GM23248 (cell line): ENCODE data around the gene CHST10. TPM values are rescaled to one million over a fixed set of nuclear protein-coding genes. Genes with fewer than 3 reads are reported as not detected.

Source experiments
- DNase-seq: peaks from one replicate; pipeline ENCODE4 v3.0.0-alpha.2; 2015
- H2AFZ ChIP-seq: fragments of 200-600 bp; sonication (generic); 2 replicates; pipeline ENCODE4 v1.6.1; 2016; ENCODE audit warnings: antibody characterized with exemption
- H3F3A ChIP-seq: fragments of 200-600 bp; sonication (generic); 2 replicates; pipeline ENCODE4 v1.6.1; 2016; ENCODE audit warnings: mild to moderate bottlenecking, antibody characterized with exemption, mixed run types; ENCODE audit not compliant: insufficient read depth
- H3K27ac ChIP-seq: fragments of 200-600 bp; sonication (generic); 2 replicates; pipeline ENCODE4 v1.5.1; 2016; ENCODE audit warnings: mild to moderate bottlenecking
- H3K27me3 ChIP-seq: fragments of 200-600 bp; sonication (generic); replicated peaks from 2 replicates; pipeline ENCODE4 v1.6.1; 2016; ENCODE audit warnings: mild to moderate bottlenecking; ENCODE audit not compliant: insufficient read depth
- H3K36me3 ChIP-seq: fragments of 200-600 bp; sonication (generic); 2 replicates; pipeline ENCODE4 v1.6.1; 2016; ENCODE audit warnings: low read depth, mild to moderate bottlenecking
- H3K4me1 ChIP-seq: fragments of 200-600 bp; sonication (generic); 2 replicates; pipeline ENCODE4 v1.6.1; 2016; ENCODE audit warnings: mild to moderate bottlenecking; ENCODE audit not compliant: insufficient read depth
- H3K4me2 ChIP-seq: fragments of 200-600 bp; sonication (generic); one replicate; pipeline ENCODE4 v1.6.1; 2016; ENCODE audit warnings: mild to moderate bottlenecking; ENCODE audit not compliant: unreplicated experiment
- H3K4me3 ChIP-seq: fragments of 200-600 bp; sonication (generic); 2 replicates; pipeline ENCODE4 v1.5.1; 2016; ENCODE audit warnings: mild to moderate bottlenecking
- H3K79me2 ChIP-seq: fragments of 200-600 bp; sonication (generic); 2 replicates; pipeline ENCODE4 v1.6.1; 2016; ENCODE audit warnings: mild to moderate bottlenecking; ENCODE audit not compliant: insufficient read depth
- H3K9ac ChIP-seq: fragments of 200-600 bp; sonication (generic); 2 replicates; pipeline ENCODE4 v1.6.1; 2016; ENCODE audit warnings: mild to moderate bottlenecking
- H3K9me2 ChIP-seq: fragments of 200-600 bp; sonication (generic); 2 replicates; pipeline ENCODE4 v1.6.1; 2016; ENCODE audit warnings: mixed run types, mild to moderate bottlenecking, moderate library complexity; ENCODE audit not compliant: insufficient read depth
- H3K9me3 ChIP-seq: fragments of 200-600 bp; sonication (generic); one replicate; pipeline ENCODE4 v1.6.1; 2017; ENCODE audit warnings: low read depth
- H4K20me1 ChIP-seq: fragments of 200-600 bp; sonication (generic); 2 replicates; pipeline ENCODE4 v1.6.0; 2016; ENCODE audit not compliant: insufficient read depth
- EZH2 ChIP-seq: fragments of 200-600 bp; sonication (generic); IDR thresholded peaks from 2 replicates; pipeline ENCODE4 v1.6.1; 2018; ENCODE audit warnings: antibody characterized with exemption, mild to moderate bottlenecking; ENCODE audit not compliant: insufficient read depth, poor library complexity, severe bottlenecking
- EZH2phosphoT487 ChIP-seq: fragments of 200-600 bp; sonication (generic); IDR thresholded peaks from 2 replicates; pipeline ENCODE4 v1.6.1; 2018; ENCODE audit warnings: antibody characterized with exemption, moderate library complexity, mild to moderate bottlenecking, low read depth; ENCODE audit not compliant: insufficient read depth
- WGBS, 2 experiments: methylation state at CpG; one replicate each; pipeline ENCODE4 v1.1.6; 2015 to 2017; ENCODE audit warnings: low lambda C conversion rate in 2 of 2, low coverage in 1 of 2; ENCODE audit errors: missing lambda C conversion rate in 2 of 2; 5-methylcytosine and 5-hydroxymethylcytosine counted together
- in situ Hi-C: fragments of 300-500 bp; cut with MboI; formaldehyde crosslinking; loops from 2 replicates; pipeline ENCODE4 v1.15.0; 2020
- polyA plus RNA-seq: library from polyadenylated mRNA; unstranded; fragments of >200 nt; fragmentation: Nextera tagmentation; extraction: Ambion mirVana; gene quantifications from 2 replicates; pipeline ENCODE4 v1.2.1, GENCODE V29; 2016
- total RNA-seq: library from RNA; depleted of rRNA; stranded (reverse); fragments of >200 nt; shearing (Covaris generic); gene quantifications from 2 replicates; pipeline ENCODE4 v1.2.3, GENCODE V29; 2014

The CHST10 gene
- total and polyA plus RNA-seq, 2 experiments from 2014 or later = 4.7 to 6.2 TPM

GRCh38 chr2:100427627-100428258 lies 10.3 kb upstream of the CHST10 start:
- in situ Hi-C loops = no loop called here
- no peaks in the 10 kb centered on the region for H3K9me3 ChIP-seq
- H3K4me1 ChIP-seq = no peaks in the 10 kb centered on the region
- peaks cover 7% of the 10 kb centered on the region; the same call in 1 of the 2 replicates for H3K27me3 ChIP-seq
- H2AFZ ChIP-seq = no peak overlapping the region
- no peaks in the 10 kb centered on the region for H3K79me2 ChIP-seq
- no peaks in the 10 kb centered on the region for H3F3A ChIP-seq
- H4K20me1 ChIP-seq = no peaks in the 10 kb centered on the region
- DNase-seq = peak; percentile 51
- no peak overlapping the region for H3K9ac ChIP-seq
- no peak overlapping the region for H3K4me3 ChIP-seq
- no peaks in the 10 kb centered on the region for H3K36me3 ChIP-seq
- no peaks in the 10 kb centered on the region for H3K9me2 ChIP-seq
- TF ChIP-seq EZH2phosphoT487 (no peak), EZH2 (no peak)
- H3K27ac ChIP-seq = no peak overlapping the region
- no peak overlapping the region for H3K4me2 ChIP-seq
- 38% methylated on average over 11 of the region's 11 CpGs for WGBS, 2 experiments

GRCh38 chr2:100427111-100427510 lies 9.6 kb upstream of the CHST10 start:
- Histone ChIP-seq H3K4me2 (no peak overlapping the region), H3K27ac (no peak overlapping the region), H3K4me1 (no peaks in the 10 kb centered on the region), H3K4me3 (no peak overlapping the region), H3K27me3 (peaks cover 7% of the 10 kb centered on the region; the same call in 1 of the 2 replicates), H3F3A (no peaks in the 10 kb centered on the region), H3K9me3 (no peaks in the 10 kb centered on the region), H3K9me2 (no peaks in the 10 kb centered on the region), H2AFZ (no peak overlapping the region), H4K20me1 (no peaks in the 10 kb centered on the region), H3K36me3 (no peaks in the 10 kb centered on the region), H3K79me2 (no peaks in the 10 kb centered on the region), H3K9ac (no peak overlapping the region)
- no peak for TF ChIP-seq EZH2
- no peak for TF ChIP-seq EZH2phosphoT487
- 82 to 85% methylated on average over 12 of the region's 12 CpGs for WGBS, 2 experiments
- DNase-seq = no peak
- in situ Hi-C loops = no loop called here

GRCh38 chr2:100426384-100426720 lies 8.9 kb upstream of the CHST10 start:
- Histone ChIP-seq H4K20me1 (no peaks in the 10 kb centered on the region), H3K27me3 (peaks cover 7% of the 10 kb centered on the region; the same call in 1 of the 2 replicates), H3K36me3 (no peaks in the 10 kb centered on the region), H3K4me2 (no peak overlapping the region), H2AFZ (no peak overlapping the region), H3K9me3 (no peaks in the 10 kb centered on the region), H3K9ac (no peak overlapping the region), H3K79me2 (no peaks in the 10 kb centered on the region), H3F3A (no peaks in the 10 kb centered on the region), H3K4me3 (no peak overlapping the region), H3K27ac (no peak overlapping the region), H3K9me2 (no peaks in the 10 kb centered on the region), H3K4me1 (no peaks in the 10 kb centered on the region)
- TF ChIP-seq EZH2 (no peak), EZH2phosphoT487 (no peak)
- in situ Hi-C loops = no loop called here
- 75 to 77% methylated on average over 18 of the region's 18 CpGs for WGBS, 2 experiments
- DNase-seq = no peak

GRCh38 chr2:100425573-100426383 lies 8.3 kb upstream of the CHST10 start:
- H3K36me3 ChIP-seq = no peaks in the 10 kb centered on the region
- no peak overlapping the region for H2AFZ ChIP-seq
- no peak overlapping the region for H3K27ac ChIP-seq
- no peaks in the 10 kb centered on the region for H3K9me3 ChIP-seq
- H4K20me1 ChIP-seq = no peaks in the 10 kb centered on the region
- H3K9me2 ChIP-seq = no peaks in the 10 kb centered on the region
- no peaks in the 10 kb centered on the region for H3K4me1 ChIP-seq
- no peak overlapping the region for H3K4me3 ChIP-seq
- no peaks in the 10 kb centered on the region for H3F3A ChIP-seq
- TF ChIP-seq EZH2phosphoT487 = no peak
- TF ChIP-seq EZH2 = no peak
- no peak for DNase-seq
- WGBS, 2 experiments = 63 to 68% methylated on average over 15 of the region's 15 CpGs
- in situ Hi-C loops = no loop called here
- no peak overlapping the region for H3K9ac ChIP-seq
- no peaks in the 10 kb centered on the region for H3K79me2 ChIP-seq
- peaks cover 7% of the 10 kb centered on the region; the same call in 1 of the 2 replicates for H3K27me3 ChIP-seq
- no peak overlapping the region for H3K4me2 ChIP-seq
